Keratinocyte (primary cell): Measurements from ENCODE around the gene PTPRN2. TPM values are rescaled to one million over a fixed set of nuclear protein-coding genes. Genes with fewer than 3 reads are reported as not detected.

ENCODE experiments used
- DNase-seq: peaks from one replicate; pipeline ENCODE4 v3.0.0-alpha.2; 2011; ENCODE audit warnings: low read depth, missing footprints, low spot score
- FAIRE-seq: peaks from 2 replicates; lab custom pipeline; 2011; peaks lifted over from hg19 to GRCh38; lab: Jason Lieb, UNC
- H2AFZ ChIP-seq: 2 replicates; pipeline ENCODE4 v1.6.0; 2012; ENCODE audit warnings: low read length, control low read depth, inconsistent platforms; ENCODE audit not compliant: control insufficient read depth
- H3K27ac ChIP-seq: 2 replicates; pipeline ENCODE4 v1.5.1; 2011; ENCODE audit warnings: low read length; ENCODE audit not compliant: control insufficient read depth, insufficient read depth
- H3K27me3 ChIP-seq: 3 replicates; pipeline ENCODE4 v1.6.0; 2011; ENCODE audit warnings: low read length; ENCODE audit not compliant: control insufficient read depth, insufficient read depth; ENCODE audit errors: extremely low read depth
- H3K36me3 ChIP-seq, 2 experiments: 2 replicates in 1 of 2; 3 replicates in 1 of 2; pipeline ENCODE4 v1.5.1; 2011; ENCODE audit warnings: low read length in 2 of 2, mild to moderate bottlenecking in 1 of 2; ENCODE audit not compliant: control insufficient read depth in 2 of 2, insufficient read depth in 2 of 2; ENCODE audit errors: extremely low read depth in 1 of 2
- H3K4me1 ChIP-seq: 3 replicates; pipeline ENCODE4 v1.5.1; 2011; ENCODE audit warnings: low read length; ENCODE audit not compliant: control insufficient read depth, insufficient read depth; ENCODE audit errors: extremely low read depth
- H3K4me2 ChIP-seq: 3 replicates; pipeline ENCODE4 v1.6.0; 2011; ENCODE audit warnings: low read depth, low read length; ENCODE audit not compliant: control insufficient read depth, insufficient read depth; ENCODE audit errors: extremely low read depth
- H3K4me3 ChIP-seq, 3 experiments: fragments of 200-600 bp in 1 of 3; sonication (generic) in 1 of 3; 2 replicates in 2 of 3; 3 replicates in 1 of 3; pipeline ENCODE4 v1.5.1; 2011 to 2016; ENCODE audit warnings: low read length in 3 of 3, mild to moderate bottlenecking in 3 of 3, control low read depth in 2 of 3, inconsistent platforms in 1 of 3, low read depth in 1 of 3, mixed read lengths in 1 of 3, mixed run types in 1 of 3, moderate library complexity in 1 of 3; ENCODE audit not compliant: control insufficient read depth in 2 of 3, insufficient read depth in 2 of 3; ENCODE audit errors: extremely low read depth in 1 of 3
- H3K79me2 ChIP-seq: 2 replicates; pipeline ENCODE4 v1.6.0; 2012; ENCODE audit warnings: low read length; ENCODE audit not compliant: control insufficient read depth, insufficient read depth
- H3K9ac ChIP-seq: 3 replicates; pipeline ENCODE4 v1.6.0; 2011; ENCODE audit warnings: low read length; ENCODE audit not compliant: control insufficient read depth, insufficient read depth; ENCODE audit errors: extremely low read depth
- H3K9me1 ChIP-seq: 3 replicates; pipeline ENCODE4 v1.6.0; 2011; ENCODE audit warnings: low read length; ENCODE audit not compliant: control insufficient read depth, insufficient read depth; ENCODE audit errors: extremely low read depth
- H3K9me3 ChIP-seq: 2 replicates; pipeline ENCODE4 v1.5.1; 2012; ENCODE audit warnings: low read depth, low read length; ENCODE audit not compliant: control insufficient read depth
- H4K20me1 ChIP-seq: 3 replicates; pipeline ENCODE4 v1.6.0; 2011; ENCODE audit warnings: low read length; ENCODE audit not compliant: control insufficient read depth, insufficient read depth; ENCODE audit errors: extremely low read depth
- EZH2 ChIP-seq: IDR thresholded peaks from one replicate; pipeline ENCODE4 v1.6.1; 2012; ENCODE audit warnings: inconsistent platforms, mild to moderate bottlenecking, low read length, moderate library complexity
- dilution Hi-C: fragments of 300-500 bp; cut with MboI; formaldehyde crosslinking; loops from one replicate; pipeline ENCODE4 v1.7.0; 2020; ENCODE audit warnings: low sequenced_read_pairs; ENCODE audit not compliant: extremely low pct_ligation_motif_present
- polyA plus RNA-seq, 5 experiments: library from polyadenylated mRNA; depleted of rRNA in 3 of 5; stranded (reverse) in 3 of 5; stranded (forward) in 1 of 5; unstranded in 1 of 5; fragments of >200 nt; gene quantifications; 1 replicate in 1 of 5; 2 replicates in 3 of 5; 3 replicates in 1 of 5; pipeline versions ENCODE4 v1.2.1 to v1.2.3, GENCODE V29; 2011 to 2012; ENCODE audit warnings: missing spikeins in 2 of 5, low read depth in 1 of 5, low replicate concordance in 1 of 5
- TF ChIP-seq, protein P1 (sequence below), 3 experiments: IDR thresholded peaks in 1 of 3; conservative IDR thresholded peaks in 1 of 3; optimal IDR thresholded peaks in 1 of 3; 2 replicates in 2 of 3; 3 replicates in 1 of 3; pipeline versions ENCODE3 to v1.5.1; 2011; ENCODE audit warnings: low read length in 3 of 3, mild to moderate bottlenecking in 3 of 3, moderate library complexity in 2 of 3, control low read depth in 1 of 3, inconsistent platforms in 1 of 3; ENCODE audit not compliant: insufficient read depth in 2 of 3; ENCODE audit errors: extremely low read depth in 1 of 3

Gene PTPRN2
- polyA plus RNA-seq, 1 donor (not counting 4 experiments of a cell fraction or from before 2014, with no cell fraction given), result not detected

GRCh38 chr7:157547102-157547501, 1040.5 kb downstream of the PTPRN2 start:
- H2AFZ ChIP-seq, result no peak overlapping the region
- no peak overlapping the region for H3K4me3 ChIP-seq
- H3K27ac ChIP-seq, result no peak overlapping the region
- FAIRE-seq, result no peak
- H3K9ac ChIP-seq, result no peak overlapping the region
- no peaks in the 10 kb centered on the region for H3K9me1 ChIP-seq
- no peak overlapping the region for H3K4me2 ChIP-seq
- H3K4me1 ChIP-seq, result no peaks in the 10 kb centered on the region
- H3K36me3 ChIP-seq, result no peaks in the 10 kb centered on the region
- H3K9me3 ChIP-seq, result peaks cover 23% of the 10 kb centered on the region
- no peaks in the 10 kb centered on the region for H3K27me3 ChIP-seq
- DNase-seq, result no peak
- dilution Hi-C loops, result no loop called here
- no peaks in the 10 kb centered on the region for H4K20me1 ChIP-seq
- H3K79me2 ChIP-seq, result no peaks in the 10 kb centered on the region
- TF ChIP-seq, protein P1, sequence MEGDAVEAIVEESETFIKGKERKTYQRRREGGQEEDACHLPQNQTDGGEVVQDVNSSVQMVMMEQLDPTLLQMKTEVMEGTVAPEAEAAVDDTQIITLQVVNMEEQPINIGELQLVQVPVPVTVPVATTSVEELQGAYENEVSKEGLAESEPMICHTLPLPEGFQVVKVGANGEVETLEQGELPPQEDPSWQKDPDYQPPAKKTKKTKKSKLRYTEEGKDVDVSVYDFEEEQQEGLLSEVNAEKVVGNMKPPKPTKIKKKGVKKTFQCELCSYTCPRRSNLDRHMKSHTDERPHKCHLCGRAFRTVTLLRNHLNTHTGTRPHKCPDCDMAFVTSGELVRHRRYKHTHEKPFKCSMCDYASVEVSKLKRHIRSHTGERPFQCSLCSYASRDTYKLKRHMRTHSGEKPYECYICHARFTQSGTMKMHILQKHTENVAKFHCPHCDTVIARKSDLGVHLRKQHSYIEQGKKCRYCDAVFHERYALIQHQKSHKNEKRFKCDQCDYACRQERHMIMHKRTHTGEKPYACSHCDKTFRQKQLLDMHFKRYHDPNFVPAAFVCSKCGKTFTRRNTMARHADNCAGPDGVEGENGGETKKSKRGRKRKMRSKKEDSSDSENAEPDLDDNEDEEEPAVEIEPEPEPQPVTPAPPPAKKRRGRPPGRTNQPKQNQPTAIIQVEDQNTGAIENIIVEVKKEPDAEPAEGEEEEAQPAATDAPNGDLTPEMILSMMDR (optimal IDR thresholded peaks at IDR 0.05 in 1 of 3, IDR thresholded peaks at IDR 0.05 in 1 of 3, conservative IDR thresholded peaks at IDR 0.05 in 1 of 3; ENCODE audit: extremely low read depth in 1 of 3, insufficient read depth in 2 of 3, low read length in 3 of 3), result no peak
- TF ChIP-seq EZH2, result no peak

DNA sequence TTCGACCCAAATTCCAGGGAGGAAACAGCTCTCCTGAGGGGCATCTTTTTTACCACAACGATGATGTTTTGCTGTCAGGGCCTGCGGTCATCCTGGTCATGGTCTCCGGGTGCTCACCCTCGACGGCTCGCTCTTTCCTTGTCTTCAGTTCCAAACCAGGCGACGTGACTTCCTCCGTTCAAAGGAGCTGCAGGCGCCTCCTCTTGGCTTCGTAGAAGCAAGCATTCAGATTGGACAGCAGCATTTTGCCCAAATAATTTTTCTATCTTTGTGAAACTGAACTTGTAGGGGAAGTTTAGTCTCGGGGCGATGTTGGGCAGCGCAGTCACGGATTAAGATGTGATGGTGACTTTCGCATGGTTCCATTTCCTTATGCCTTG, 1042.0 kb downstream of the PTPRN2 start:
- no peaks in the 10 kb centered on the region for H3K79me2 ChIP-seq
- H2AFZ ChIP-seq, result no peak overlapping the region
- FAIRE-seq, result no peak
- H3K9me3 ChIP-seq, result peaks cover 25% of the 10 kb centered on the region
- no peak overlapping the region for H3K4me2 ChIP-seq
- dilution Hi-C loops, result no loop called here
- TF ChIP-seq, protein P1 (optimal IDR thresholded peaks at IDR 0.05 in 1 of 3, IDR thresholded peaks at IDR 0.05 in 1 of 3, conservative IDR thresholded peaks at IDR 0.05 in 1 of 3; ENCODE audit: extremely low read depth in 1 of 3, insufficient read depth in 2 of 3, low read length in 3 of 3), result no peak
- no peak for TF ChIP-seq EZH2
- H3K27ac ChIP-seq, result no peak overlapping the region
- H3K36me3 ChIP-seq, result no peaks in the 10 kb centered on the region
- H3K4me1 ChIP-seq, result no peaks in the 10 kb centered on the region
- no peak overlapping the region for H3K9ac ChIP-seq
- no peaks in the 10 kb centered on the region for H3K27me3 ChIP-seq
- no peak overlapping the region for H3K4me3 ChIP-seq
- DNase-seq, result no peak
- no peaks in the 10 kb centered on the region for H3K9me1 ChIP-seq
- no peaks in the 10 kb centered on the region for H4K20me1 ChIP-seq
